Measurements from ENCODE around the gene NTSR1. TPM values are rescaled to one million over a fixed set of nuclear protein-coding genes. Genes with fewer than 3 reads are reported as not detected.

NTSR1 gene
- total RNA-seq, 2 donors from 2014 or later: 0.74 TPM; not detected in 1

- Histone ChIP-seq H3K9me3 (no peaks in the 10 kb centered on the region), H3K27me3 (replicated peaks; ENCODE audit: insufficient read depth) (peaks cover 4% of the 10 kb centered on the region), H3K4me3 (no peak overlapping the region), H3K27ac (no peak overlapping the region), H3K36me3 (no peaks in the 10 kb centered on the region), H3K4me1 (replicated peaks) (no peaks in the 10 kb centered on the region)
- WGBS: 97% methylated on average over 11 of the region's 12 CpGs
- no peak for DNase-seq (ENCODE audit: low spot score)
- intact Hi-C loops (cut with DNase I): loop anchor here (5.0 kb wide), 1 partner anchor 142 kb away; no protein-coding TSS in a partner anchor
- TF ChIP-seq, protein P1, sequence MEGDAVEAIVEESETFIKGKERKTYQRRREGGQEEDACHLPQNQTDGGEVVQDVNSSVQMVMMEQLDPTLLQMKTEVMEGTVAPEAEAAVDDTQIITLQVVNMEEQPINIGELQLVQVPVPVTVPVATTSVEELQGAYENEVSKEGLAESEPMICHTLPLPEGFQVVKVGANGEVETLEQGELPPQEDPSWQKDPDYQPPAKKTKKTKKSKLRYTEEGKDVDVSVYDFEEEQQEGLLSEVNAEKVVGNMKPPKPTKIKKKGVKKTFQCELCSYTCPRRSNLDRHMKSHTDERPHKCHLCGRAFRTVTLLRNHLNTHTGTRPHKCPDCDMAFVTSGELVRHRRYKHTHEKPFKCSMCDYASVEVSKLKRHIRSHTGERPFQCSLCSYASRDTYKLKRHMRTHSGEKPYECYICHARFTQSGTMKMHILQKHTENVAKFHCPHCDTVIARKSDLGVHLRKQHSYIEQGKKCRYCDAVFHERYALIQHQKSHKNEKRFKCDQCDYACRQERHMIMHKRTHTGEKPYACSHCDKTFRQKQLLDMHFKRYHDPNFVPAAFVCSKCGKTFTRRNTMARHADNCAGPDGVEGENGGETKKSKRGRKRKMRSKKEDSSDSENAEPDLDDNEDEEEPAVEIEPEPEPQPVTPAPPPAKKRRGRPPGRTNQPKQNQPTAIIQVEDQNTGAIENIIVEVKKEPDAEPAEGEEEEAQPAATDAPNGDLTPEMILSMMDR (IDR thresholded peaks at IDR 0.05): no peak
- TF ChIP-seq POLR2AphosphoS5 (IDR thresholded peaks at IDR 0.05) (no peak), POLR2A (IDR thresholded peaks at IDR 0.05) (no peak)
Observed at GRCh38 chr20:62665153-62665754, 43.4 kb upstream of the NTSR1 start.

- intact Hi-C loops (cut with DNase I): loop anchor here (5.0 kb wide), 1 partner anchor 141 kb away; no protein-coding TSS in a partner anchor
- H3K4me3 ChIP-seq: no peak overlapping the region
- no peak for DNase-seq (ENCODE audit: low spot score)
- H3K36me3 ChIP-seq: no peaks in the 10 kb centered on the region
- no peak for TF ChIP-seq POLR2AphosphoS5 (IDR thresholded peaks at IDR 0.05)
- TF ChIP-seq, protein P1 (IDR thresholded peaks at IDR 0.05): no peak
- no peak for TF ChIP-seq POLR2A (IDR thresholded peaks at IDR 0.05)
- WGBS: 55% methylated on average over 33 of the region's 33 CpGs
- H3K4me1 ChIP-seq (replicated peaks): no peaks in the 10 kb centered on the region
- peaks cover 4% of the 10 kb centered on the region for H3K27me3 ChIP-seq (replicated peaks; ENCODE audit: insufficient read depth)
- no peaks in the 10 kb centered on the region for H3K9me3 ChIP-seq
- H3K27ac ChIP-seq: no peak overlapping the region
Observed at GRCh38 chr20:62665826-62666735, 42.6 kb upstream of the NTSR1 start.

GRCh38 chr20:62666736-62667529, 41.7 kb upstream of the NTSR1 start:
- peak; percentile 16 for TF ChIP-seq POLR2AphosphoS5 (IDR thresholded peaks at IDR 0.05)
- no peak for TF ChIP-seq POLR2A (IDR thresholded peaks at IDR 0.05)
- H3K27me3 ChIP-seq (replicated peaks; ENCODE audit: insufficient read depth): peaks cover 4% of the 10 kb centered on the region
- H3K27ac ChIP-seq: no peak overlapping the region
- DNase-seq (ENCODE audit: low spot score): no peak
- WGBS: 39% methylated on average over 27 of the region's 27 CpGs
- intact Hi-C loops (cut with DNase I): loop anchor here (5.0 kb wide), 1 partner anchor 140 kb away; no protein-coding TSS in a partner anchor
- H3K4me1 ChIP-seq (replicated peaks): no peaks in the 10 kb centered on the region
- no peaks in the 10 kb centered on the region for H3K9me3 ChIP-seq
- H3K4me3 ChIP-seq: no peak overlapping the region
- no peaks in the 10 kb centered on the region for H3K36me3 ChIP-seq

DNA sequence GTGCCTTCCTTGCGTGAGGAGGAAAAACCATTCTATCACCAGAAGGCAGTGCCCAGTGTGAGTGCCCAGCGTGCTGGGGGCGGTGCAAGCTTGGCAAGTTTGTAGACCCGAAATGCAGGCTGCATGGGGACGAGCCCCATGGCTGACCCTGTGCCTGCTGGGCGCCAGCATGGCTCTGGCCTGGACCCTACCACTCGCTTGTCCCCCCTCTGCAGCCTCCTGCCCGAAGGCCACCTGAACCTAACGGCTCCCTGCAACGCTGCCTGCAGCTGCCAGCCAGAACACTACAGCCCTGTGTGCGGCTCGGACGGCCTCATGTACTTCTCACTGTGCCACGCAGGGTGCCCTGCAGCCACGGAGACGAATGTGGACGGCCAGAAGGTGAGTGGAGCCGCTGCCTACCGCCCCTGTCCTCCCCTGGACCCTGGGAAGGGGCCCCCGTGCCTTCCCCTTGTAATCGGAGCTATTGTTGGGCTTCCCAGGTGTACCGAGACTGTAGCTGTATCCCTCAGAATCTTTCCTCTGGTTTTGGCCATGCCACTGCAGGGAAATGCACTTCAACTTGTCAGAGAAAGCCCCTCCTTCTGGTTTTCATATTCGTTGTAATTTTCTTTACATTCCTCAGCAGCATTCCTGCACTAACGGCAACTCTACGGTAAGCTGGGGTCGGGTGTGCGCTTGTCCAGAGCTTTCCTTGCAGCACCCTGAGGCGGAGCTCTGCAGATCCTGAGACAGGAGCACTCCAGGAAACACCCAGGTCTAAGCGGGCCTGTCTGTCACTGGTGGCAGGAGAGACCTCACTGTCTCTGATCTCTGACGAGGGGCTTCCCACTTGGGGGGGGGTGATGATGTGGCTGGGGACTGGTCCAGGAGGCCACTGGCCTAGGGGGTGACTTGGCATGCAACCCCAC, 40.9 kb upstream of the NTSR1 start:
- H3K36me3 ChIP-seq: no peaks in the 10 kb centered on the region
- TF ChIP-seq, protein P1 (IDR thresholded peaks at IDR 0.05): no peak
- TF ChIP-seq POLR2AphosphoS5 (IDR thresholded peaks at IDR 0.05) (no peak), POLR2A (IDR thresholded peaks at IDR 0.05) (no peak)
- H3K27ac ChIP-seq: no peak overlapping the region
- DNase-seq (ENCODE audit: low spot score): no peak
- WGBS: 60% methylated on average over 30 of the region's 30 CpGs
- no peaks in the 10 kb centered on the region for H3K4me1 ChIP-seq (replicated peaks)
- no peak overlapping the region for H3K4me3 ChIP-seq
- H3K9me3 ChIP-seq: no peaks in the 10 kb centered on the region
- intact Hi-C loops (cut with DNase I): loop anchor here (2.0 to 5.0 kb wide), 2 partner anchors 125 to 140 kb away; no protein-coding TSS in a partner anchor
- H3K27me3 ChIP-seq (replicated peaks; ENCODE audit: insufficient read depth): peaks cover 5% of the 10 kb centered on the region
